H1 (cell line): ENCODE measurements around the gene OR10A6. TPM values are rescaled to one million over a fixed set of nuclear protein-coding genes. Genes with fewer than 3 reads are reported as not detected.

ENCODE experiments used
- CTCF ChIA-PET: fragments of 300-600 bp; sonication (Branson Sonifier 250); formaldehyde crosslinking; loops from one replicate; lab custom pipeline; 2021; ENCODE audit not compliant: partially characterized antibody; lab: Charles Lee
- POLR2A ChIA-PET: fragments of 300-600 bp; sonication (Branson Sonifier 250); formaldehyde crosslinking; loops from one replicate; lab custom pipeline; 2021; ENCODE audit warnings: inconsistent platforms; ENCODE audit not compliant: partially characterized antibody; lab: Charles Lee
- DNase-seq, 2 experiments: peaks; one replicate each; pipeline versions ENCODE4 v3.0.0 to v3.0.0-alpha.2; 2010 to 2022; ENCODE audit warnings: low spot score in 2 of 2, low read depth in 1 of 2, mixed read lengths in 1 of 2
- FAIRE-seq: peaks from 2 replicates; lab custom pipeline; 2011; peaks lifted over from hg19 to GRCh38; lab: Jason Lieb, UNC
- H2AFZ ChIP-seq: 2 replicates; pipeline ENCODE4 v1.8.1; 2012; ENCODE audit warnings: low read length, inconsistent platforms
- H2AK5ac ChIP-seq: 2 replicates; pipeline ENCODE4 v1.6.1; 2013; ENCODE audit warnings: low read depth, low read length
- H2BK120ac ChIP-seq: replicated peaks from 2 replicates; pipeline ENCODE3; 2013; ENCODE audit warnings: low read depth, low read length, inconsistent platforms
- H2BK12ac ChIP-seq: 2 replicates; pipeline ENCODE4 v1.6.1; 2013; ENCODE audit warnings: low read depth, low read length
- H2BK15ac ChIP-seq: 2 replicates; pipeline ENCODE4 v1.6.1; 2013; ENCODE audit warnings: low read length
- H2BK20ac ChIP-seq: 2 replicates; pipeline ENCODE4 v1.6.1; 2013; ENCODE audit warnings: low read length
- H2BK5ac ChIP-seq: 2 replicates; pipeline ENCODE4 v1.6.1; 2013; ENCODE audit warnings: low read depth, low read length
- H3K14ac ChIP-seq: 2 replicates; pipeline ENCODE4 v1.6.1; 2013; ENCODE audit warnings: inconsistent platforms; ENCODE audit not compliant: insufficient read length
- H3K18ac ChIP-seq: 2 replicates; pipeline ENCODE4 v1.6.1; 2013; ENCODE audit warnings: low read length; ENCODE audit errors: extremely low read depth
- H3K23ac ChIP-seq: 2 replicates; pipeline ENCODE4 v1.6.1; 2013; ENCODE audit warnings: inconsistent platforms; ENCODE audit not compliant: insufficient read length
- H3K23me2 ChIP-seq: 2 replicates; pipeline ENCODE4 v1.6.1; 2013; ENCODE audit warnings: low read depth, low read length
- H3K27ac ChIP-seq: 2 replicates; pipeline ENCODE4 v1.6.1; 2011; ENCODE audit warnings: low read depth, low read length, inconsistent platforms
- H3K27me3 ChIP-seq, 4 experiments: replicated peaks in 1 of 4; 1 replicate in 1 of 4; 2 replicates in 3 of 4; pipeline versions ENCODE4 v1.6.1 to v1.8.1; 2011 to 2013; ENCODE audit warnings: low read length in 3 of 4, mild to moderate bottlenecking in 3 of 4, inconsistent platforms in 2 of 4, mixed read lengths in 2 of 4, moderate library complexity in 1 of 4; ENCODE audit not compliant: control insufficient read depth in 3 of 4, insufficient read depth in 3 of 4; ENCODE audit errors: extremely low read depth in 1 of 4
- H3K36me3 ChIP-seq, 4 experiments: 2 replicates each; pipeline versions ENCODE4 v1.6.1 to v1.8.1; 2011 to 2013; ENCODE audit warnings: mild to moderate bottlenecking in 4 of 4, low read length in 3 of 4, moderate library complexity in 2 of 4, control low read depth in 1 of 4, inconsistent platforms in 1 of 4; ENCODE audit not compliant: insufficient read depth in 4 of 4, control insufficient read depth in 2 of 4
- H3K4ac ChIP-seq: replicated peaks from 2 replicates; pipeline ENCODE3; 2013; ENCODE audit warnings: low read length, low read depth, mixed read lengths, inconsistent platforms; ENCODE audit not compliant: insufficient read length
- H3K4me1 ChIP-seq, 4 experiments: replicated peaks in 1 of 4; 1 replicate in 1 of 4; 2 replicates in 3 of 4; pipeline versions ENCODE4 v1.6.1 to v1.8.1; 2011 to 2013; ENCODE audit warnings: low read length in 3 of 4, inconsistent platforms in 2 of 4, mixed read lengths in 1 of 4; ENCODE audit not compliant: insufficient read depth in 4 of 4, control insufficient read depth in 3 of 4
- H3K4me2 ChIP-seq, 2 experiments: 2 replicates each; pipeline versions ENCODE4 v1.6.1 to v1.8.1; 2011 to 2013; ENCODE audit warnings: low read depth in 2 of 2, low read length in 2 of 2, control low read depth in 1 of 2, inconsistent platforms in 1 of 2, mild to moderate bottlenecking in 1 of 2; ENCODE audit not compliant: insufficient read depth in 1 of 2
- H3K4me3 ChIP-seq, 4 experiments: fragments of 200-600, 300-600 bp in 1 of 4; sonication (generic), shearing (Covaris generic), sonication (Bioruptor Twin) in 1 of 4; 2 replicates each; pipeline versions ENCODE4 v1.5.1 to v1.8.1; 2011 to 2016; ENCODE audit warnings: low read length in 4 of 4, low read depth in 3 of 4, control low read depth in 2 of 4, inconsistent platforms in 2 of 4, mild to moderate bottlenecking in 2 of 4, mixed read lengths in 1 of 4, moderate library complexity in 1 of 4; ENCODE audit not compliant: insufficient read depth in 2 of 4; ENCODE audit errors: extremely low read depth in 1 of 4
- H3K56ac ChIP-seq: replicated peaks from 2 replicates; pipeline ENCODE3; 2013; ENCODE audit warnings: low read depth, mild to moderate bottlenecking, mixed read lengths, low read length, inconsistent platforms; ENCODE audit not compliant: insufficient read length
- H3K79me1 ChIP-seq: 2 replicates; pipeline ENCODE4 v1.6.1; 2013; ENCODE audit warnings: low read depth, low read length, control low read depth
- H3K79me2 ChIP-seq, 2 experiments: 2 replicates each; pipeline versions ENCODE4 v1.6.1 to v1.8.1; 2012 to 2013; ENCODE audit warnings: low read length in 2 of 2, mild to moderate bottlenecking in 2 of 2, inconsistent platforms in 1 of 2; ENCODE audit not compliant: insufficient read depth in 2 of 2, control insufficient read depth in 1 of 2
- H3K9ac ChIP-seq, 4 experiments: replicated peaks in 1 of 4; 1 replicate in 1 of 4; 2 replicates in 3 of 4; pipeline versions ENCODE4 v1.6.1 to v1.8.1; 2011 to 2013; ENCODE audit warnings: low read depth in 3 of 4, low read length in 3 of 4, control low read depth in 2 of 4, mild to moderate bottlenecking in 2 of 4, moderate library complexity in 2 of 4, inconsistent platforms in 1 of 4; ENCODE audit errors: extremely low read depth in 1 of 4
- H3K9me3 ChIP-seq, 2 experiments: 2 replicates each; pipeline versions ENCODE4 v1.6.1 to v1.8.1; 2012 to 2013; ENCODE audit warnings: mild to moderate bottlenecking in 2 of 2, moderate library complexity in 2 of 2, control low read depth in 1 of 2, inconsistent platforms in 1 of 2, low read depth in 1 of 2, low read length in 1 of 2, mixed read lengths in 1 of 2; ENCODE audit not compliant: insufficient read depth in 2 of 2
- H4K20me1 ChIP-seq, 2 experiments: replicated peaks in 1 of 2; 2 replicates each; pipeline versions ENCODE3 to v1.8.1; 2011 to 2013; ENCODE audit warnings: inconsistent platforms in 2 of 2, low read length in 2 of 2, mild to moderate bottlenecking in 1 of 2; ENCODE audit not compliant: insufficient read depth in 2 of 2, control insufficient read depth in 1 of 2
- H4K5ac ChIP-seq: 2 replicates; pipeline ENCODE4 v1.6.1; 2013; ENCODE audit warnings: low read length, low read depth, mixed read lengths, inconsistent platforms; ENCODE audit not compliant: insufficient read length
- H4K8ac ChIP-seq: 2 replicates; pipeline ENCODE4 v1.8.0; 2013; ENCODE audit warnings: mild to moderate bottlenecking, moderate library complexity, low read length, inconsistent platforms; ENCODE audit not compliant: insufficient read depth; ENCODE audit errors: extremely low read depth
- H4K91ac ChIP-seq: replicated peaks from 2 replicates; pipeline ENCODE3; 2013; ENCODE audit warnings: low read length, mixed read lengths, inconsistent platforms; ENCODE audit not compliant: insufficient read length
- GABPA ChIP-seq: IDR thresholded peaks from 2 replicates; pipeline ENCODE4 v1.6.1; 2011; ENCODE audit warnings: mild to moderate bottlenecking, low read length, moderate library complexity, borderline replicate concordance; ENCODE audit not compliant: insufficient read depth
- GTF2F1 ChIP-seq: IDR thresholded peaks from 2 replicates; pipeline ENCODE4 v1.6.1; 2012; ENCODE audit warnings: low read depth, low read length, improper control_type of control experiment, borderline replicate concordance
- MAFK ChIP-seq: IDR thresholded peaks from 2 replicates; pipeline ENCODE4 v1.6.1; 2012; ENCODE audit warnings: low read depth, mild to moderate bottlenecking, improper control_type of control experiment, low read length
- SP4 ChIP-seq: IDR thresholded peaks from 2 replicates; pipeline ENCODE4 v1.6.1; 2012; ENCODE audit warnings: low read length, inconsistent platforms
- WGBS, 2 experiments: shearing (Covaris generic) in 1 of 2; methylation state at CpG; one replicate each; pipeline versions ENCODE4 v1.1.6 to v1.1.7; 2013 to 2015; ENCODE audit warnings: low lambda C conversion rate in 2 of 2, mixed read lengths in 2 of 2, inconsistent platforms in 1 of 2, low coverage in 1 of 2, missing lambda C conversion rate in 1 of 2; ENCODE audit not compliant: insufficient replicate concordance in 2 of 2, insufficient coverage in 1 of 2, insufficient read length in 1 of 2; ENCODE audit errors: extremely low coverage in 1 of 2, missing lambda C conversion rate in 1 of 2; 5-methylcytosine and 5-hydroxymethylcytosine counted together
- polyA plus RNA-seq, 7 experiments: library from polyadenylated mRNA; depleted of rRNA in 3 of 7; stranded (reverse) in 5 of 7; unstranded in 2 of 7; fragments of >200 nt in 5 of 7; fragments of 200-250 nt in 2 of 7; gene quantifications; 1 replicate in 5 of 7; 2 replicates in 1 of 7; 4 replicates in 1 of 7; pipeline versions ENCODE4 v1.2.1 to v1.2.3, GENCODE V29; 2011 to 2013; ENCODE audit warnings: missing spikeins in 2 of 7, mixed read lengths in 2 of 7
- total RNA-seq: library from RNA; stranded (reverse); fragmentation: NEBNext Ultra II Directional; extraction: Animal tissue kit (Norgen Biotek cat#: 25700); gene quantifications from 2 replicates; pipeline ENCODE4 v1.2.1, GENCODE V29; 2021

OR10A6 gene
- total and polyA plus RNA-seq, 2 of the 8 experiments (the other 6 are each of a cell fraction or from before 2014, with no cell fraction given), result not detected

DNA sequence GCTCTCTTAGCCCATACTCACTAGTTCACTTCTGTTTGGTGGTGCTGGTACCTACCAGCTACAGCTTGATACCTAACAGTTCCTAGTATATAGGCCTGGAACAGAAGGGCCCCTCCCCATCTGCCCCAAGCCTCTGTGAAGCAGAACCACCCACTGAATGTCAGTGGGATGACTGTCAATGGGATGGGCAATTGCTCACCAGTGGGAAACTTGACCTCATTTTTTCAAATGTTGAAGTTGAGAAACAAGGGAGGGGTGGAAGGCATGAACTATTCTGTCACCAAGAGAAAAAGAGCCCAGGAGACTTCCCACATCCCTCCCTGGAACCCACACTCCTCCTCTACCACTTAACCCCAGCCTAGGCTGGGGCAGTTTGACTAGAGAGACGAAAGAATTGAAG lies 34.3 kb upstream of the OR10A6 start, which contains the start of gene NLRP10:
Gene NLRP10 (minus strand): TSS at position 62 of the 400 bp plus-strand sequence. CDS start 1,952 bp downstream, outside the sequence.
- H4K8ac ChIP-seq, result no peak within 1 kb of the TSS
- no peak within 1 kb of the TSS for H3K4ac ChIP-seq
- no peak within 1 kb of the TSS for H4K5ac ChIP-seq
- H3K4me3 ChIP-seq, result no peak within 1 kb of the TSS
- H2BK20ac ChIP-seq, result no peak within 1 kb of the TSS
- no peaks in the 10 kb centered on the region for H4K20me1 ChIP-seq
- H2BK15ac ChIP-seq, result no peak within 1 kb of the TSS
- no peak within 1 kb of the TSS for H3K23ac ChIP-seq
- no peak for DNase-seq
- WGBS, 2 experiments, result 91% methylated on average over 1 of the region's 1 CpG; no CpG with 5 or more reads in 1 of the 2 experiments
- no peak within 1 kb of the TSS for H2BK5ac ChIP-seq
- no peak within 1 kb of the TSS for H3K9ac ChIP-seq
- no peak within 1 kb of the TSS for H4K91ac ChIP-seq
- no peak within 1 kb of the TSS for H3K56ac ChIP-seq
- H3K18ac ChIP-seq, result no peak within 1 kb of the TSS; the same call in 1 of the 2 replicates
- H2BK12ac ChIP-seq, result no peak within 1 kb of the TSS
- H3K27ac ChIP-seq, result no peak within 1 kb of the TSS
- H3K23me2 ChIP-seq, result no peaks in the 10 kb centered on the region
- H3K36me3 ChIP-seq, result no peaks in the 10 kb centered on the region
- H3K27me3 ChIP-seq, result no peaks in the 10 kb centered on the region
- H2BK120ac ChIP-seq, result no peak within 1 kb of the TSS
- H3K9me3 ChIP-seq, result no peaks in the 10 kb centered on the region
- POLR2A ChIA-PET, result interaction anchor here (0.6 to 1.2 kb wide), 2 partner anchors 10 to 1484 kb away, joined by 3 read pairs; partner anchors contain the start of genes ARFIP2 and TIMM10B
- TF ChIP-seq SP4 (no peak), MAFK (no peak), GTF2F1 (no peak), GABPA (no peak)
- TF ChIP-seq, all 59 proteins: peak for 0
- no peak within 1 kb of the TSS for H3K14ac ChIP-seq
- H3K4me1 ChIP-seq, result peaks cover 0 to 6% (median 2%) of the 10 kb centered on the region in 4 experiments; a peak in 2 of 7 replicates
- H3K79me2 ChIP-seq, result no peaks in the 10 kb centered on the region
- CTCF ChIA-PET, result interaction anchor here (1.3 to 2.5 kb wide), 3 partner anchors 11 to 72 kb away, joined by 3 to 10 read pairs (median 3); partner anchors contain the start of gene EIF3F
- no peak within 1 kb of the TSS for H3K4me2 ChIP-seq
- no peaks in the 10 kb centered on the region for H3K79me1 ChIP-seq
- H2AFZ ChIP-seq, result no peak within 1 kb of the TSS
- no peak within 1 kb of the TSS for H2AK5ac ChIP-seq
- FAIRE-seq, result no peak
